ENCODE measurements around the gene DHX35.

- TF ChIP-seq CTCF (conservative IDR thresholded peaks at IDR 0.05) (peak; percentile 29), ZFX (IDR thresholded peaks at IDR 0.05) (peak; percentile 86)
Observed at GRCh38 chr20:38962044-38962927, at the start of gene DHX35.
